ENCODE data around the gene IL17B.

The IL17B gene

DNA sequence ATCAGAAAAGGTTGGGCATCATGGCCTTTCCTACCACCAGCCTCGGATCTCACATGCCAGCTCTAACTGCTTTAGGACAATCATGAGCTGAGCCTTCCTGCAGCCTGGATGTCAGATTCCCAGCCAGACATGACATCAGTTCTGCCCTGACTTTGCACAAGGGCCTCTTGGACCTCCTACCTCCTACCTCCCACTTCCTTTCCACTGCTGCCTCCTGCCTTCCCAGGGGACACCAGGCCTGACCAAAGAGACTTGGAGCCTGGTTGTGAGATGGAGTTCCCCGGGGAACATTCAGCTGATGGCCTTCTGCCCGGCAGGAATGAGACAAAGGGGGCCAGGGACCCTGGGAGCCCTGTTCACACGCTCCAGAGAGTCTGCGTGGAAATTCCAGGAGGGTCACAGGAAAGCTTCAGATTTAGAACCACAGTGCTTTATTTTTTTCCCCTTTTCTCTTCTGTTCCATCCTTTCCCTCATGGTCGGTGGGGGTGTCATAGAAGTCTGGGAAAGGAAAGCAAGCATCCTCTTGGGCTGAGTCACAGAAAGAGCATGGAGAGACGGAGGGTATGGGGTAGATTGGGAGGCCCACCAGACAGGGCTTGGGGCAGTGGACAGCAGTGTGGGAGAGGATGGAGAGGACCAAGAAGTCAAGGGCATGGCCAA, 35.4 kb upstream of the IL17B start:
- no peak for DNase-seq (ENCODE audit: low spot score)

DNA sequence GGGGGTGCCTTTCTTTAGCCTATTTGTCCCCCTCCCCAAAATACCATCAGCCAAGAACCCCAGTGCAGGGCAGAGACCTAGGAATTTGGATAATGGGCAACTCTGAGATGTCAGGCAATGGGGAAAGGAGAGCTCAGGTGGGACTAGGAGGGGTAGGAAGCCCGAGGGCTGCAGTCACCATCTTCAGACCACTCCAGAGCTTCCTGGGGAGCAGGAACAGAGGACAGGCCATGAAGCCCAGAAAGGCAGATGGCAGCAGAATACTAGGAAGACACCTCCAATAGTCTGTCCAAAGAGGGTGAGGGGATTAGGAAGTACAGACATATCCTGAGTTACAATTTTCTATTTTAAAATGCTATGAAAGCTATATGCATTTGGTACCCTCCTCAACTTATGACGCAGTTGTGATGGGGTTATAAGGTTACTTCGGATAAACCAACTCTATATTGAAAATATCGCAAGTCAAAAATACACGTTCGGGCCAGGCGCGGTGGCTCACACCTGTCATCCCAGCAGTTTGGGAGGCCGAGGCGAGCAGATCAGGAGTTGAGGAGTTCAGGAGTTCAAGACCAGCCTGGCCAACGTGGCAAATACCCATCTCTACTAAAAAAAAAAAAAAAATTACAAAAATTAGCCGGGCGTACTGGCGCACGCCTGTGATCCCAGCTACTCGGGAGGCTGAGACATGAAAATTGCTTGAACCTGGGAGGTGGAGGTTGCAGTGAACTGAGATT, 34.6 kb upstream of the IL17B start:
- no peak for DNase-seq (ENCODE audit: low spot score)

DNA sequence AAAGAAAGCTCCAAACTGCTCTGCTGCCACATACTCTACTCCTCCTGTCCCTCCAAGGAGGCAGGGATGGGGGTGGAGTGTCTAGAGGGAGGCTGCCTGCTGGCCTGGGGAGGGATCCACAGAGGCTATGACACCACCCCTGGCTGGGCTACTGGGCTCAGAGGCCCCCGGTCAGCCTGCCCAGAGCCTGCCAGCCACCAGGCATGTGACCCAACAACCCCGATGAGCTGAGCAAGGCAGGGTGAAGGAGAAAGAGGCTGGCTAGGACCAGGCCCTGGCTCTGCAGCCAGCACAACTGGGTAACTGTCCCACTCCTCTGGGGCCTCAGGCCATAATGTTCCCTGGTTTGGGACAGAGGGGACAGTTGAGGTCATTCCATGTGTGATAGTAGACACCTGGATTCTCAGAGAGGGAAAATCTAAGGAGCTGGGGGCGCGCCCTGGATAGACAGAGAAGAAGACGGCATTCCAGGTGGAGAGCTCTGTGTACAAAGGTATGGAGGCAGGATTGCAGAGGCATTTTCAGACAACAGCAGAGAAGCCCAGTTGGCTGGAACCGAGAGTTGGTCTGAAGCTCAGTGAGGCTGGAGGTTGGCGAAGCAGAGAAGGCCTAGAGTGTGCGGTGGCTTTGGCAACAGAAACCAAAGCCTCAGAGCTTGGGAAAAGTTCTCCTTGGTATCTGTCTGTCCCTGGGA, 33.8 kb upstream of the IL17B start:
- no peak for DNase-seq (ENCODE audit: low spot score)

DNA sequence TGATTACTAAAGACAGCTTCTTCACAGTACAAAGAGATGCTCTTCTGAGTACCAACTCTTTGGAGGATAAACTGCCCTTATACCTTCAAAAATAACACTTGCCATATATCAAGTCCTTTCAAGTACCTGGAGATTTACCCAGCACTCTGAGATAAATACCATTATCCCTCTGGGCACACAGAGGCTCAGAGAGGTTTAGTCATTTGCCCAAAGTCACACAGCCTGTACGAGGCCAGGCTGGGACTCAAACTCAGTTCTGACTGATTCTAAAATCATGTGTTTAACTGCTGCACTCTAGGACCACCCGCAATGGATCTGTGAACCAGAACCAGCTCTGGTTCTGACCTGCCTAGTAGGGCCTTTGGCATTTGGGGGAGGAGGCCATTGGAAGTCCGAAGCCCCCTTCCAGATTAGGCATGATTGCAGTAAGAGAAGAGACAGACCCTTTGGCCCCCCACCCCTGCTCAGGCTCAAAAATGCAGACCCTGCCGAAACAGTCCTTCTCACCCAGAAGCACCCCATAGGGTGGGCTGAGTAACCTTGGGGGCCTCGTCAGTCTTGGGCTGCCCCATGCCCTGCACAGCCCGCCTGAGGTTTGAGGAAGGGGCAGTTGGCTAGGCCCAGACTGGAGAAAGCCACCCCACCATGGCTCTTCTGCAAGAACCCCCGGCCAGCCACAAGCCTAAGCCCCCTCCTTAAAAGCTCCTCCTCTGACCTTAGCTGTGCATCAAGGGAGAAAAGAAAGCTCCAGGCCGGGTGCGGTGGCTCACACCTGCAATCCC, 32.8 kb upstream of the IL17B start:
- DNase-seq (ENCODE audit: low spot score), result no peak

DNA sequence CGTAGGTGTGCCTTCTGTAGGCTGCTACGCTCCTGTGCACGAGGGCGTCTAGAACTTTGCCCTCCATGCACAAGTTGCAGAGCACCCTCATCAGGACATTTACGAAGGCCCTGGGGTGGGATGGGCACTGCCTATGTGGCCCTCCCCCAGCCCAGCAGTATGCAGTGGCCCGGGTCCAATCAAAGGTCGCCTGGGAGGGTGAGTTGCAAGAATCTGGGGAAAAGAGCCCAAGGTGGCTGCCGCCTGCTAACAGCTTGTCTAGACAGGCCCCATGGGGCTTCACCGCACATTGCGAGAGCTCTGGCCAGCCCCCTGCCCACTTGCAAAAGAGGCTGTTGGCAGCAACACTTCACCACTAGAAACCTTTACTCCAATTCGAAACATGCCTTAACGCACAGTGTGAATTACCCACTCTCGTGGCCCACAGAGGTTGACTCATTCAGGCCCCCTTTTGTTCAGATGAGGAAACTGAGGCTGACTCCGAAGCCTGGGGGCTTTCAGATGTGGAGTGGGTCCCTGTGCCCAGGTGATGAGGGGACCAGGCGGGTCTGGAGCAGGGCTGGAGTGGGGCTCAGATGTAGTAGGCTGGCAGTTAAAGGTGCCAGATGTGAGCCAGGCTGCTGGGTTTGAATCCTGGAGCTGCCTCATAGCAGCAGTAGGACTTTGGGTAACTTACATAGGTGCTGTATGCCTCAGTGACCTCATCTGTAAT, 31.8 kb upstream of the IL17B start:
- DNase-seq (ENCODE audit: low spot score), result no peak

DNA sequence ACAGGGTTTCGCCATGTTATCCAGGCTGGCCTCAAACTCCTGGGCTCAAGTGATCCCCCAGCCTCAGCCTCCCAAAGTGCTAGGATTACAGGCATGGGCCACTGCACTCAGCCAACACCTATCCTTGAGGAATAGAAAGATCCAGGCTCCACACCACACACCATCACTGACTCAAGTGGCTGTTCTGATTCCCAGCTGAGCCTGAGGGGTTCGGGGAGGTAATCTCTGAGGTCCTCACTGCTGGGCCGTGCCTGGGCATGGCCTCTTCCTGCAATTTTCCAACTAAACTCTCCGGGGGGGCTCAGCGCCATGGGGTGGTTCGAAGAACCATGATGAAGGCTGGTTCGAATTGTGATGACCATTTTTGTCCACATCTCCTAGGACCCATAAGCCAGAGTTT, 31.0 kb upstream of the IL17B start:
- DNase-seq (ENCODE audit: low spot score), result no peak

DNA sequence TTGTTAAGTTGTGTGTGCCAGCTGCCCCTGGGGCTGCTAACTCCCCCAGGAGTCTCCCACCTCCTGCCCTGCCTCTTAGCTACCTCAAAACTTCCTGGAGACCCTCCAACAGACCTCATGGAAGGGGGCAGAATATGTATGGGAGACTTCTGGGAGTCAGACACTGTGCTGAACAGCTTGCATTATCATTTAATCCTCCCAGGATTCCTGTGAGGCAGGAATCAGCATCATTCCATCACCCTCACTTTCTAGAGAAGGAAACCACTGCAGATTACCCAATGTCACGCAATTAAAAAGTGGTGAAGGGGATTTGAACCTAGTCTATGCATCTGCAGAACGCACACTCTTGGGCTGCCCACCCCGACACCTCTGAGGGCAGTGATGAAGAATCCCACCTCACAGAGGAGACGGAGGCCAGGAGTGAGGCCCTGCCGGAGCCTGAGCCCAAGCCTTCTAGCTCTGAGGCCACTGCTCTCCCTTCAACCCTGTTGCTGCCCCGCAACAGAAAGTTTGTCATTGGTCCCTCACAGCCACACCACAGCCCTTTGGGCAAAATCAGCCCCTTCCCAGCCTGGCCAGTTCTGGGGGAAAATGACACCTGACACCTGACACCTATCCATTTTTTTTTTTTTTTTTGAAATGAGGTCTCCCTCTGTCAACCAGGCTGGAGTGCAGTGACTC, 30.3 kb upstream of the IL17B start:
- no peak for DNase-seq (ENCODE audit: low spot score)

DNA sequence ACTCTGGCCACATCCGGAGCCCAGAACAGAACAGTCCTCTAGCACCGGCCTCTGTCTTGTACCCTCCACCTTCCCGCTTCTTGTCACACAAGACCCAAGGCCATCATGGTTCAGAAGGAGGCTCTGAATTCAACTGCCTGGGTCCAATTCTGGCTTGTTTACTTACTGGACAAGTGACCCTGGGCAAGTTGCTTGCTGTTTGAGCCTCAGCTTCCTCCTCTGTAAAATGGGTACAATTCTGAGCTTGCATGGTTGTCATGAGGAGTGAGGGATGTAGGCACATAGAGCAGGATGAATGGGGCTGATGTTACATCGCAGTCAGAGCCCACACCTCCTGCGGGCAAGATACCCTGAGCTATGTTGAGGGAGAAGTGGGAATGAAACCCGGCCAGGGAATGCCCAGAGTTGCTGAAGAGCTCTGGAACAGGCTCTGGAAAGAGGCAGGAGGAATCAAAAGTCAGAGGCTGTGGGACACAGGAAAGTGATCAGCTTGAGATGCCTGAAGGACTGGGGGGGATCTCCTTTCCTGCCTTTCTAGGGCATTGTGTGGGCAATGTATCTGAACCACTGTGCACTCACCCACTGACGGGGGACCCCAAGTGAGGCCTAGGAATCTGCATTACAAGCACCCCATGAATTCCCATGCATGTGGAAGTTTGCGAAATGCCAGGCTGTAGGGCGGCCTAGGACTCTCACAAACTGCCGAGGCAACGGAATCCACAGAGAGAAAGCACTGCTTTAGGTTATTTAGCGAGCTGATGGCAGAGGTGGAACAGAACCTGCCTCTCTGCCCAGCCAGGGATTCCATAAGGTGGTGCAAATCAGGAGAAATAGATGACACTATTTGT, 29.4 kb upstream of the IL17B start:
- DNase-seq (ENCODE audit: low spot score), result no peak

DNA sequence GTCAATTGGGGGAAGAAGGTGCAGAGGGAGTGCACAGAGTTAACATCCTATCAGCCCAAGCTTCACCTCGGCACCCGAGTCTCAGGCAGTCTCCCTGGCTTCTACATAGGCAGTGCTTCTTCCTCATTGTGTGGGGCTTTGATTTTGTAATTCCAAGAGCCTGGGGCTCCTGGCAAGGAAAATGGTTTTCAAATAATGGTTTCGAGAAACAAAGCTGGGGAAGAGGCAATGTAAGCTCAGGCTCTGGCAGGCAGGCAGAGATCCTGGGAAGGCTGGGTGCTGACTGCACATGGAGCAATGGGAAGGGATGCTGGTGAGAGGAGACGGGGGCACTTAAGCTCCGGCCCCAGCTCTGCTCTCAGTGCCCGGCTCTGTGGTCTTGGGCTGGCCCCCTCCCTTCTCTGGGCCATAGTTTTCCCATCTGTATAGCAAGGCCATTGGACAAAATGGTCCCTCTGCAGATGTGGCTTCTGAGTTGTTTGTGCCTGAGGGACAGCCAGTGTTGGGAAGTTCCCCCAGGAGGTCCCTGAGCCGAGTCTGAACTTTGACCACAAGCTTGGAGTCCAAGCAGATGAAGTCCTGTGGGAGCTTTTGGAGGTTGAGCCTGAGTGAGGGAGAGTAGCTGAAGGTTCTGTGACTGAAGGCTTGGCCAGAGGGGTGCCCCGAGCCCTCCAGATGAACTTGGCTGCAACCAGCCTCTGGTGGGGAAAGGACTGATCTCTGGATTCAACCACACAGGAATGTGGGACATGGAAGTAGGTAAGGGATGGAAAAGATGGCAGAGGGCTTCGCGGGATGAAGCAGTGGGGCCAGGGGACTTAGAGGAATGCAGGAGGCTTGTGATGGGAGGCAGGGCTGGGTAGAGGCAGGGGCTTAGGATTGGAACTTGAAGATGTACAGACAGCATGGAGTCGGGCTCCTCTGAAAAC, 28.5 kb upstream of the IL17B start:
- no peak for DNase-seq (ENCODE audit: low spot score)

DNA sequence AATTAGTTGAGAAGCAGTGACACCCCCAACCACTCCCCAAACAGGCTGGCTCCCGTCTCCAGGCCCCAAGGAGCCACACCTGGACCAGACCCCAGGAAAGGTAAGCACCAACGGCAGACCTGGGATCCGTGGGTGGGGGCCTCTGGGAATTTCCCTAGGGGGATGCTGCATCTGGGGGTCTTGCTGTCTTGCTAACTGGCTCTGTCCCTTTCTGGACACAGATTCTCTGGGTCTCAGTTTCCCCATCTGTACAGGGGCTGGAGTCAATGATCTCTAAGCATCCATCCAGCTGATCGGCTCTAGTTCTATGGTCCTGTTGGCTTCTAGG, 27.9 kb upstream of the IL17B start:
- DNase-seq (ENCODE audit: low spot score), result no peak

DNA sequence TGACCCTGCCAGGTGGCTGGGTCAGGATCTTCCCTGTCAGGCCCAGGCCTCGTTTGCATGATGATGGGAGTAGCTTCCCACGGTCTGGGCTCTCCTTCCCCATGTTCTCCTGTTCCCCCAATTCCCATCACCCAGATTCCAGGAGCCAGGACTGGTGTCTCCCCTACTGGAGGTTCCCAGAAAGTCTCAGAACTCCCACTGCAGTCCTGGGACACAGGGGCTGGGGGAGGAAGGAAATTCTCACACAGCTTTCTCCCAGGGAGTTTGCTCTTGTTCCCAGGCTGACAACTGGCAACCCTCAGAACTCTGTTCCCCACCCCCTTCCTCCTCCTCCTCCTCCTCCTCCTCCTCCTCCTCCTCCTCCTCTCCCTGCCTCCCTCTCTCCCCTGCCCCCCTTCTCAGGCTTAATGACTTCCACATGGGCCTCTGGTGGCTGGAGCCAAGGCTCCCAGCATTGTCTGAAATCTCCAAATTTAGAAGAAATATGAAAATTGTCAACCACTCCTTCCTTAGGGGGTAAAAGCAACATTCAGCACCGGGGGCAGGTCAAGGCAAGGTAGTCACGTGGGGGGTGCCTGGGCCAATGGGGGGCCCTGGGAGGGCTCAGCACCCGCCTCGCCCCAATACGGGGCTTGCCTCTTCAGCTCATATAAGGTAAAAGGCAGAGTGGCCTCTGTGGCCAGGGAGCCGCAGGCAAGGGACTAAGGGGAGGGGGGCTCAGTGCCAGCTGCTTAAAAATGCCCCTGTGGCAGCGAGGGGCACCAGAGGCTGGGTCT, 27.3 kb upstream of the IL17B start:
- DNase-seq (ENCODE audit: low spot score), result no peak

DNA sequence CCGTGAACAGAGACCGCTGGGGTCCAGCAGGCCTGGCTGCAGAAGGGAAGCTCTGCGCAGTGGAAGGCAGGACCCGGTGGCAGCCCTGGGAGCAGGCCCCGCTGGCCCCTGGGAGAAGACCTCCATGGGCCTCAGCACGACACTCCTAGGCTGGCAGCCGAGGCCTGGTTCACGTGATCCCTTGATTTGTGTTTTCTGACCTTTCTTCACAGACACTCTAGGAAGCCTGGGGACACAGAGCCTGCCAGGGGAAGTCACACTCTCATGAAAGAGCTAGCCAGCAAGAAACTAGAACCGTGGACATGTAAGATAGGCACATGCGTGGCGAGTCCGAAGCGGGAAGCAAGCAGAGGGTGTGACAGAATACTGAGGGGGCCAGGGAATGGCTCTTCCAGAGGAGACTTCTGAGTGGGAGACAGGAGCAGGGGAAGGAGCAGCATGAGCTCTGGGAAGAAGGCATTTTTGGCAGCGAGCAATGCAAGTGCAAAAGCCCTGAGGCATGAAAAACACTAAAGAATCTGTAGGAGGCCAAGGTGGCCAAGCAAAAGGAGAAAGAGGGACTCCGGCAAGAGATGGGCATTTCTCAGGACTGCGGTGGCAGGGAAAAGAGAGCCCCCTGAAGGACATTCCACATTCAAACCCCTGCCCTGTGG, 26.6 kb upstream of the IL17B start:
- no peak for DNase-seq (ENCODE audit: low spot score)

DNA sequence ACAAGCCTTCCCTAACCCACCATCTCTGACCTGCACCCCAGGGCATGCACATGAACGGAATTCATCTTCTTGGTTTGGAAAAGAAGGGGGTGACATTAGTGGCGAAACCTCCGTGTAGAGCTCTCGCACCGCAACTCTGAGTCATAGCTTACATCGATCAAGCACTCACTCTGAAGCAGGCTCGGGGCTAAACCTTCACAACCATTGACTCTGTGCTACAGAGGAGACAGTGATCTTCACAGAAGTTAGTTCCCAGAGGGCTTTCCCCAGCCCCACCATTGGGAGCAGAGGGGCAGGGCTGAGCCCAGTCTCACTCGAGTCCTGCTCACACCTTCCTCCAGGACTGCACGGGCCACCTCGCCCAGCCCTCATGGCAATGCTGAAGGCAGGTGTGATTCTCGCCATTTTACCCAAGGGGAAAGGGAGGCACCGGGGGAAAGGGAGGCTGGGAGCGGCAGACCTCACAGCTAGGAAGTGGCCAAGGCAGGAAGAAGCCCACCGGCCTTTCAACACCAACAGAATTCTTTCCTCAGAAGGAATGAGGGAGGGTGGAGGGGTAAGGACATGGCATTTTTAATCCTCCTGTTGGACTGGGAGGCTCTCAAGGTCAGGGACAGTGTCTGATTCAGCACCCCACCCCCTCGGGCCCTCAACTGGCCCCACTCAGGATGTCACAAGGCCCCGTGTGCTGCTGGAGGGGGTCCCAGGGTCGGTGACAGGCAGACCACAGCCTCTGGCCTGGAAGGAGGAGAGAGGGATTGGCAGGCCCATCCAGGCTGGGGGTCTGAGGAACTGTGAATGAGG, 25.9 kb upstream of the IL17B start:
- DNase-seq (ENCODE audit: low spot score), result no peak

DNA sequence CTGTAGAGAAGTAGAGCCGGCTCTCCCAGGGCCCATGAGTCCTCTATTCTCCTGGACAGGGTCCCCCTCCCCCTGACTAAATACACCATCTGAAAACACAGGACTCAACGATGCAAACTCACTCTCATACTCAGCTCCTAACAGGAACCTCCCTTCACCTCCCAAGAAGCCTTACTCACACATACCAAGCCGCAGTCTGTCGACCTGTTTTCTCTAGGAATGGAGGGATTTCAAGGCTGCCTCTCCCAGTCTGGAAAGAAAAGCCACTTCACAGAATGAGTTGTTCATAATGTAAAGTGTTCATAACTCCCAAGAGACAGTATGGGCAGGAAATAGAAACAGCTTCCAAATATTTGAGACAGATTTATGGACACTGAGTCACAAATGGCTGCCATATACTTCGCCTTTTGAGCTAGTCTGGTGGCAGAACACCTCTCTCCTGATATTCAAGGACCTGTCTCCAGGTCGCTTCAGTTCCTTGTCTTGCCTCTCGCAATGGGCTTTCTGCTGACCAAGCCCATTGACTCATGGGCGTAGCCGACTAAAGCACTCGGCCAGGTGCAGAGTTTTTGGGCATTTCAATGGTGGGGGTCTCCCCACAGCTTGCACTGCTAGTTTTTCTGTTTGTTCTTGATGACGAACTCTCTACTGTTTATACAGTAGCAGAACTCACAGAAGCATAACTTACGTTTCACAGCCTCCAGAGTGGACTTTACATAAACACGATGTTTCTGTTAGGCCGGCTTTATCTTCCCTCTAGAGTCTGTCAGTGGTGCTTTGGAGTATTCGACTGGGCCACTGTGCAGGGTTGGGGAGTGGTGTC, 25.0 kb upstream of the IL17B start:
- DNase-seq (ENCODE audit: low spot score), result no peak

DNA sequence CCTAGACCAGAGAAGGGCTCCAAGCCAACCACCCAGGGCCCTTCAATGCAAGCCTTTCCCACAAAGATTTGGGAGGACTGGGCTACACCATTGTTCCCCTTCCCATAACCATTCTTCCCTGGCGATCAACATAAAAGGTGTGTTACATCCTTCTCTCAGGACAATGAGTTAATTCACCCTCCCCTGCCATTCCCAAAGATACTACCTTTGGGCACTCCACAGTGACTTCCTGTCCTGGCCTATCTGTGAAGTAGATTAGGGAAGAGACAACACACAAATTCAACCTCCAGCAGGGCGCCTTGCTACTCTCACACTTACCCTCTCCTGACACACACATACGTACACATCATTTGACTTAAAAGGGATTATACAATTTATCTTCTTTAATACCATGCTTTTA, 23.2 kb upstream of the IL17B start:
- DNase-seq (ENCODE audit: low spot score), result no peak

DNA sequence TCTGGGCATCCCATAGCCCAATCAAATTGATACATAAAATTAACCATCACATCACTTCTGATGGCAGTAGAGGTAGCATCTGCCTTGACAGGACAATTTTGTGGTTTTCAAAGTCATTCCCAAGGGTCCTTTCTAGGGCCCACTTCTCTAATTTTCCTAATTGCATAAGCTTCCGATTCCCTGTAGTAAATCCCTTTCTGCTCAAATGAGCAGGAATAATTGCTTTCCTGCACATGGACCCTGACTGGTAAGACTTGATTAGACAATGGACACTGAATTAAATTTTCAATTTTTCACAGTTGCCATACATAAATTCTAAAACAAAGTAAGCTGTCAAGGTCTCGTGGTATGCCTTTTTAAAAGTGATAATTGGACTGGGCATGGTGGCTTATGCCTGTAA, 22.0 kb upstream of the IL17B start:
- no peak for DNase-seq (ENCODE audit: low spot score)
